Measurements from ENCODE around the gene CMIP. TPM values are rescaled to one million over a fixed set of nuclear protein-coding genes. Genes with fewer than 3 reads are reported as not detected.

CMIP gene
- total and polyA plus RNA-seq, 10 of the 15 experiments (the other 5 are each of a cell fraction or from before 2014, with no cell fraction given) = 1.2 to 43.2 (median 4.4) TPM

GRCh38 chr16:81403601-81404391 lies 40.8 kb upstream of the CMIP start (continued):
- 0 out of 2 replicates have a peak, but pooled peaks have one; percentile 31 for TF ChIP-seq IRF4 (IDR thresholded peaks at IDR 0.05; ENCODE audit: low read depth, low read length)
- TF ChIP-seq GATAD2B (conservative IDR thresholded peaks at IDR 0.05; ENCODE audit: low read depth) = peak; percentile 77; the same call in 1 of the 2 replicates
- TF ChIP-seq NR2F1 (conservative IDR thresholded peaks at IDR 0.05) = no peak
- no peak for TF ChIP-seq PKNOX1 (IDR thresholded peaks at IDR 0.05)
- no peak for TF ChIP-seq ATF3 (IDR thresholded peaks at IDR 0.05; ENCODE audit: borderline replicate concordance, extremely low read depth, low read depth, low read length)
- no peak for TF ChIP-seq POLR2AphosphoS5 (IDR thresholded peaks at IDR 0.05; ENCODE audit: low read length)
- TF ChIP-seq POU2F2 (IDR thresholded peaks at IDR 0.05; ENCODE audit: borderline replicate concordance, low read depth, low read length) = 0 out of 3 replicates have a peak, but pooled peaks have one; percentile 18
- TF ChIP-seq ZBTB4 (CRISPR knock-in tag; IDR thresholded peaks at IDR 0.05) = no peak
- peak; percentile 99 for TF ChIP-seq SMC3 (IDR thresholded peaks at IDR 0.05; ENCODE audit: borderline replicate concordance, low read length)
- no peak for TF ChIP-seq SMAD1 (IDR thresholded peaks at IDR 0.05; ENCODE audit: low read depth, partially characterized antibody)
- peak; percentile 14 to 19; a peak in 1 of 4 replicates for TF ChIP-seq IKZF2 (IDR thresholded peaks at IDR 0.05)
- TF ChIP-seq MYC (IDR thresholded peaks at IDR 0.05; ENCODE audit: insufficient read depth, insufficient read length, insufficient replicate concordance, low read length, severe bottlenecking) = no peak
- TF ChIP-seq CTCF (IDR thresholded peaks at IDR 0.05 in 2 of 3, conservative IDR thresholded peaks at IDR 0.05 in 1 of 3; ENCODE audit: control insufficient read depth in 2 of 3, extremely low read depth in 1 of 3, insufficient read depth in 1 of 3, low read depth in 3 of 3, low read length in 3 of 3) = peak; percentile 87 to 96 (median 88)
- TF ChIP-seq E2F8 (IDR thresholded peaks at IDR 0.05; ENCODE audit: low read depth, partially characterized antibody) = no peak
- peak; percentile 80 for TF ChIP-seq YY1 (IDR thresholded peaks at IDR 0.05; ENCODE audit: low read depth, low read length)
- no peak for TF ChIP-seq ZNF274 (IDR thresholded peaks at IDR 0.05; ENCODE audit: insufficient read depth, insufficient read length)
- peak; percentile 94 for TF ChIP-seq RUNX3 (IDR thresholded peaks at IDR 0.05; ENCODE audit: low read length)
- TF ChIP-seq RFX5 (IDR thresholded peaks at IDR 0.05; ENCODE audit: low read depth, low read length) = no peak
- TF ChIP-seq TAF1 (IDR thresholded peaks at IDR 0.05; ENCODE audit: borderline replicate concordance, low read depth, low read length) = no peak
- peak; percentile 73 for TF ChIP-seq LARP7 (IDR thresholded peaks at IDR 0.05)

Measured in GM12878 (cell line).